ENCODE data around the gene PCSK2.

The PCSK2 gene

GRCh38 chr20:17470521-17470920 lies 243.7 kb downstream of the PCSK2 start:
- Histone ChIP-seq H3K4me2 (no peak overlapping the region), H3K4me1 (peaks cover 0 to 10% (median 0%) of the 10 kb centered on the region in 10 experiments; a peak in 2 of 20 replicates), H3K27ac (no peak overlapping the region), H3K4me3 (no peak overlapping the region), H3K9ac (no peak overlapping the region), H4K20me1 (no peaks in the 10 kb centered on the region), H3K36me3 (no peaks in the 10 kb centered on the region), H3K9me3 (replicated peaks in 1 of 11) (peaks cover 0 to 22% (median 8%) of the 10 kb centered on the region in 11 experiments; a peak in 14 of 22 replicates), H3K27me3 (no peaks in the 10 kb centered on the region)
- TF ChIP-seq Cebpa-rat (IDR thresholded peaks at IDR 0.05) = no peak

DNA sequence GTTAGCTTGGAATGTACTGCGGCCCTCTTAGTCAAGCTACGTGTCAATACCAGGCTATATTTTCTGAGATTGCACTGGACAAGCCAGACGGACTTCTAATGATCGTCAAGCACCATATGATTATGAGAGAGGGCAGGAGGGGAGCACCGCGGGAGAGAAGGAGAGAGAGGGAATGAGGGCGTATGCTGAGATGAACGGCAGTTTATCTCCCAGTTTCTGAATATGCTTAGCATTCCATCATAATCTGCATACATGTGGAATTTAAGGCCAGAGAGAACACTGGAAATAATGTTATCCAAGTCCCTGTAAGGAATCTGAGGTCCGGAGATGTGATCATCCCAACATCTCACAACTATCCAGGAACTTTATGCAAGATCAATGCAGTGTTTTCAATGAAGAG lies 244.1 kb downstream of the PCSK2 start:
- TF ChIP-seq Cebpa-rat (IDR thresholded peaks at IDR 0.05) = no peak
- peaks cover 0 to 15% (median 0%) of the 10 kb centered on the region in 10 experiments; a peak in 2 of 20 replicates for H3K4me1 ChIP-seq
- H3K9me3 ChIP-seq (replicated peaks in 1 of 11) = peaks cover 0 to 22% (median 8%) of the 10 kb centered on the region in 11 experiments; a peak in 11 of 22 replicates
- H3K27ac ChIP-seq = no peak overlapping the region
- H3K27me3 ChIP-seq = no peaks in the 10 kb centered on the region
- no peaks in the 10 kb centered on the region for H3K36me3 ChIP-seq
- H3K9ac ChIP-seq = no peak overlapping the region
- H3K4me2 ChIP-seq = no peak overlapping the region
- H3K4me3 ChIP-seq = no peak overlapping the region
- H4K20me1 ChIP-seq = no peaks in the 10 kb centered on the region

DNA sequence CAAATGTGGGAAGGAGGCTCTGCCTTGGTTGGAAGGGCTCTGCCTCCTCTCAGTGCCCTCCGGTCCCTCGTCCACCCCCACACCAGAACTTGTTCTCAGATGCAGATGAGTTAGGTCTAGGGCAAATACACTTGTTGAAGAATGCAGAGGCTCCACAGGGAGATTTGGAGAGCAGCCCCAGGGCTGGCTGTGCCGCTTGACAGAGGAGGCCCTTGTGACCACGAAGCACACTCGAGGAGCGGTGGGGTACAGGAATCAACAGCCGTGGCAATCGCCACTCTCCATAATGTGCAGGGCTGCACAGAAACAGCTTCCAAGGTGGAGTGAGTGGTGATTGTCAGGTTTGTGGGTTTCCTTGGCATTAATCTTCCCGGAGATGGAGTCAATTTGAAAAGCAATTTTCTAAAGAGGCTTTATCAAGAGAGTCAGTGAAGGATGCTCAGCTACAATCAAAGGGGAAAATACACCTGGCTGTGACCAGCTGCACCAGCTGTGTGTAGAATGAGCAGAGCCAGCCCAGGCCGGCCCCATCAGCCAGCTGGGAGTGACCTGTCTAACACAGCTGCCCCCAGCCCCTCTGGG lies 244.9 kb downstream of the PCSK2 start:
- no peaks in the 10 kb centered on the region for H3K36me3 ChIP-seq
- no peak overlapping the region for H3K27ac ChIP-seq
- no peaks in the 10 kb centered on the region for H4K20me1 ChIP-seq
- peaks cover 0 to 22% (median 8%) of the 10 kb centered on the region in 11 experiments; a peak in 11 of 22 replicates for H3K9me3 ChIP-seq (replicated peaks in 1 of 11)
- no peak overlapping the region for H3K9ac ChIP-seq
- H3K27me3 ChIP-seq = no peaks in the 10 kb centered on the region
- H3K4me3 ChIP-seq = no peak overlapping the region
- H3K4me2 ChIP-seq = 0 out of 22 replicates have a peak overlapping the region, but pooled peaks of 1 of the 11 experiments have one; percentile 11
- TF ChIP-seq Cebpa-rat (IDR thresholded peaks at IDR 0.05) = no peak
- H3K4me1 ChIP-seq = peaks cover 0 to 17% (median 0%) of the 10 kb centered on the region in 10 experiments; a peak in 2 of 20 replicates

- Histone ChIP-seq H3K27ac (no peak overlapping the region), H3K4me3 (no peak overlapping the region), H3K4me1 (peaks cover 0 to 17% (median under 1%) of the 10 kb centered on the region in 10 experiments; a peak in 6 of 20 replicates), H3K9me3 (replicated peaks in 1 of 11) (peaks cover 0 to 14% (median 8%) of the 10 kb centered on the region in 11 experiments; a peak in 10 of 22 replicates), H3K4me2 (no peak overlapping the region), H3K36me3 (no peaks in the 10 kb centered on the region), H3K27me3 (no peaks in the 10 kb centered on the region), H4K20me1 (no peaks in the 10 kb centered on the region), H3K9ac (no peak overlapping the region)
- no peak for TF ChIP-seq Cebpa-rat (IDR thresholded peaks at IDR 0.05)
These were observed 246.8 kb downstream of the PCSK2 start for GRCh38 chr20:17473659-17474058.

DNA sequence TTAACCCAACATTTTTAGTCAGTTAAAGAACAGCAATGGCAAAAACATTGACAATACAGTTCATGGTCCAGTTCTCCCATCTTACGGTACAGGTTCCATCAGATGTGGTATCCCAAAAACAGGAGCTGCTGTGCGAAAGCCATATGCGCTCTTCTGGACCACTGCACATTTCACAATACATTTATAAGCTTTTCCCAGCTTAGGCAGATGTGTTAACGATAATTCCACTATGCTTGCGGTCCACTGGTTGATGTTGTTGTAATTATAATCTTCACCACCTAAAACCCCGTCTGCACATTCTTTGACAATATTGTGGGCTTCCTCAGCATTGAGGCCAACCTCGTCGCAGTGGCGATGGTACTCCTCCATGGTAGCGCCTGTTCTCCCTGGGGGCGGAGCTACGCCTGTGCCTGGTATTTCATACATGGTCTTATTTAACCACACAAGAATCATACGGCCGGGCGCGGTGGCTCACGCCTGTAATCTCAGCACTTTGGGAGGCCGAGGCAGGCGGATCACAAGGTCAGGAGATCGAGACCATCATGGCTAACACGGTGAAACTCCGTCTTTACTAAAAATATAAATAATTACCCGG lies 252.3 kb downstream of the PCSK2 start:
- Histone ChIP-seq H3K9ac (no peak overlapping the region), H3K36me3 (no peaks in the 10 kb centered on the region), H3K9me3 (replicated peaks in 1 of 11) (peaks cover 0 to 20% (median 6%) of the 10 kb centered on the region in 11 experiments; a peak in 11 of 22 replicates), H3K4me3 (no peak overlapping the region), H4K20me1 (no peaks in the 10 kb centered on the region), H3K27ac (no peak overlapping the region; a peak in 1 of 22 replicates), H3K4me2 (peak overlapping the region; percentile 41 to 71 (median 54)), H3K4me1 (peaks cover 0 to 23% (median 12%) of the 10 kb centered on the region in 10 experiments; a peak in 15 of 20 replicates), H3K27me3 (peaks cover 0 to 4% (median 0%) of the 10 kb centered on the region in 11 experiments; a peak in 1 of 22 replicates)
- TF ChIP-seq Cebpa-rat (IDR thresholded peaks at IDR 0.05) = peak in 3 of 11 experiments; percentile 15 to 70 (median 41); a peak in 2 of 22 replicates

GRCh38 chr20:17480696-17481095 lies 253.9 kb downstream of the PCSK2 start:
- H3K4me1 ChIP-seq = peaks cover 0 to 20% (median 12%) of the 10 kb centered on the region in 10 experiments; a peak in 15 of 20 replicates
- peaks cover 0 to 10% (median 0%) of the 10 kb centered on the region in 11 experiments; a peak in 3 of 22 replicates for H3K9me3 ChIP-seq (replicated peaks in 1 of 11)
- H4K20me1 ChIP-seq = no peaks in the 10 kb centered on the region
- H3K4me2 ChIP-seq = no peak overlapping the region
- H3K9ac ChIP-seq = no peak overlapping the region
- TF ChIP-seq Cebpa-rat (IDR thresholded peaks at IDR 0.05) = no peak
- H3K27ac ChIP-seq = no peak overlapping the region
- H3K27me3 ChIP-seq = peaks cover 0 to 4% (median 0%) of the 10 kb centered on the region in 11 experiments; a peak in 1 of 22 replicates
- no peak overlapping the region for H3K4me3 ChIP-seq
- no peaks in the 10 kb centered on the region for H3K36me3 ChIP-seq

GRCh38 chr20:17481661-17482060 lies 254.8 kb downstream of the PCSK2 start:
- H3K27me3 ChIP-seq = peaks cover 0 to 4% (median 0%) of the 10 kb centered on the region in 11 experiments; a peak in 1 of 22 replicates
- TF ChIP-seq Cebpa-rat (IDR thresholded peaks at IDR 0.05) = no peak

DNA sequence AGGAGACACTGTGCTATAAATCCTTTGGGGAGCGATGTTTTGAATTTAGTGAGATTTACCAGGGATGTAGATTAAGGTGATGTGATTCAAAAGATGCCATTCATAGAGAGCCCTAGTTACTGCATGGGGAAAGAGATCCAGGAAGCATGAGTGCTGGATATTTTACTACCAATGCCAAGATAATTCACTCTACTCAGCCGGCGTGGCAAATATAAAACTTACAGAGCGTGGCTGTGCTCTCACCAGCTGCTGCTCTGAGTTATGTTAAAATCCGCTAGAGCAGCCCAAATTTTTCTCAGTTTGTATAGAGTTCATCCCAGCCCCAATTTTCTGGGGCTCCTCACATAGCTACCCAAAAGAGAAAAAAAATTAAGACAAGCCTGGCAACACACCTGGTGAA lies 255.7 kb downstream of the PCSK2 start:
- no peaks in the 10 kb centered on the region for H4K20me1 ChIP-seq
- H3K9ac ChIP-seq = no peak overlapping the region
- peaks cover 0 to 4% (median 0%) of the 10 kb centered on the region in 11 experiments; a peak in 1 of 22 replicates for H3K27me3 ChIP-seq
- no peak overlapping the region for H3K27ac ChIP-seq
- H3K9me3 ChIP-seq (replicated peaks in 1 of 11) = peaks cover 0 to 10% (median 0%) of the 10 kb centered on the region in 11 experiments; a peak in 3 of 22 replicates
- H3K4me3 ChIP-seq = no peak overlapping the region
- H3K36me3 ChIP-seq = no peaks in the 10 kb centered on the region
- TF ChIP-seq Cebpa-rat (IDR thresholded peaks at IDR 0.05) = no peak
- H3K4me1 ChIP-seq = peaks cover 0 to 19% (median 11%) of the 10 kb centered on the region in 10 experiments; a peak in 15 of 20 replicates
- no peak overlapping the region for H3K4me2 ChIP-seq

More at GRCh38 chr20:17481661-17482060, 254.8 kb downstream of the PCSK2 start:
- Histone ChIP-seq H3K4me1 (peaks cover 0 to 19% (median 11%) of the 10 kb centered on the region in 10 experiments; a peak in 15 of 20 replicates), H3K4me2 (no peak overlapping the region), H3K36me3 (no peaks in the 10 kb centered on the region), H3K4me3 (no peak overlapping the region), H3K27ac (no peak overlapping the region), H4K20me1 (no peaks in the 10 kb centered on the region), H3K9me3 (replicated peaks in 1 of 11) (peaks cover 0 to 10% (median 0%) of the 10 kb centered on the region in 11 experiments; a peak in 3 of 22 replicates), H3K9ac (no peak overlapping the region)

DNA sequence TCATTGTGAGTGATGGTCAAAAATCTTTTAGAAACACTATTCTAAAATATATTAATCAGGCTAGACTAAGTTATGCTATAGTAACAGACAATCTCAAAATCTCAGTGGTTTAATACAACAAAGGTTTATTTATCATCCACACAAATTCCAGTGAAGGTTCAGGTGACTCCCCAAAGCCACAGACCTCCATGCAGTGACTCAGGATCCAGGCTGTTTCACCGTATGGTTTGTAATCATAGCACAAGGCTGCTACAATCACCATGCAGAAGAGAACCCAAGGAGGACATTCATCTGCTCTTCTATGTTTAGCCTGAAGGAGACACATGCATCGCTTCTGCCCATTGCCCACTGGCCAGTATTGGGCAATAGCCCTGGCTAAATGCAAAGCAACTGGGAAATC lies 258.2 kb downstream of the PCSK2 start:
- Histone ChIP-seq H3K9me3 (replicated peaks in 1 of 11) (peaks cover 0 to 14% (median 0%) of the 10 kb centered on the region in 11 experiments; a peak in 3 of 22 replicates), H4K20me1 (no peaks in the 10 kb centered on the region), H3K9ac (no peak overlapping the region), H3K4me1 (peaks cover 0 to 8% (median under 1%) of the 10 kb centered on the region in 10 experiments; a peak in 8 of 20 replicates), H3K36me3 (no peaks in the 10 kb centered on the region), H3K4me3 (no peak overlapping the region), H3K27ac (no peak overlapping the region), H3K27me3 (no peaks in the 10 kb centered on the region), H3K4me2 (no peak overlapping the region)
- no peak for TF ChIP-seq Cebpa-rat (IDR thresholded peaks at IDR 0.05)

All from BLaER1 treated with 17β-estradiol and CSF1 and Interleukin-3, amounts not matched to agents 10 nM and 100 nM (cell line).